ENCODE data around the gene GRIN2A.

The GRIN2A gene

GRCh38 chr16:10181196-10182162, 749 bp downstream of the GRIN2A start:
- no peak for DNase-seq

- DNase-seq, result no peak
Measured at GRCh38 chr16:10180771-10181163, 1.5 kb downstream of the GRIN2A start.

- DNase-seq, result no peak
Measured at GRCh38 chr16:10180042-10180770, 2.0 kb downstream of the GRIN2A start.

- no peak for DNase-seq
Measured at GRCh38 chr16:10178526-10178925, 3.7 kb downstream of the GRIN2A start.

GRCh38 chr16:10178080-10178479, 4.1 kb downstream of the GRIN2A start:
- DNase-seq, result no peak

- DNase-seq, result no peak
Measured at GRCh38 chr16:10172848-10173655, 9.2 kb downstream of the GRIN2A start.

GRCh38 chr16:10171221-10171620, 11.0 kb downstream of the GRIN2A start:
- DNase-seq, result no peak

- no peak for DNase-seq
Measured at GRCh38 chr16:10169904-10170410, 12.3 kb downstream of the GRIN2A start.

GRCh38 chr16:10169031-10169430, 13.2 kb downstream of the GRIN2A start:
- no peak for DNase-seq

- DNase-seq, result no peak
Measured at GRCh38 chr16:10168258-10168657, 14.0 kb downstream of the GRIN2A start.

- DNase-seq, result no peak
Measured at GRCh38 chr16:10165643-10166042, 16.6 kb downstream of the GRIN2A start.

GRCh38 chr16:10162981-10163380, 19.2 kb downstream of the GRIN2A start:
- no peak for DNase-seq

- DNase-seq, result no peak
Measured at GRCh38 chr16:10156099-10156498, 26.1 kb downstream of the GRIN2A start.

GRCh38 chr16:10154389-10154788, 27.8 kb downstream of the GRIN2A start:
- DNase-seq, result no peak

- DNase-seq, result no peak
Measured at GRCh38 chr16:10153985-10154384, 28.2 kb downstream of the GRIN2A start.

GRCh38 chr16:10151718-10152117, 30.5 kb downstream of the GRIN2A start:
- DNase-seq, result no peak

GRCh38 chr16:10150906-10151305, 31.3 kb downstream of the GRIN2A start:
- no peak for DNase-seq

- no peak for DNase-seq
Measured at GRCh38 chr16:10145542-10146035, 36.6 kb downstream of the GRIN2A start.

- no peak for DNase-seq
Measured at GRCh38 chr16:10141671-10142070, 40.6 kb downstream of the GRIN2A start.

GRCh38 chr16:10138881-10139280, 43.3 kb downstream of the GRIN2A start:
- DNase-seq, result no peak

- no peak for DNase-seq
Measured at GRCh38 chr16:10137341-10137740, 44.9 kb downstream of the GRIN2A start.

- DNase-seq, result no peak
Measured at GRCh38 chr16:10136916-10137315, 45.3 kb downstream of the GRIN2A start.

GRCh38 chr16:10130538-10130937, 51.7 kb downstream of the GRIN2A start:
- no peak for DNase-seq

All from NCI-H2081 treated with DMSO at 0.1 percent for 48 hours (cell line).